ENCODE results near the gene VAMP7.
"Not testable (repeated sequence)": the region's sequence is repeated elsewhere in the genome, so short reads cannot be mapped to it uniquely, and the experiment has no call there.

The VAMP7 gene

GRCh38 chrX:155923200-155923599 lies 42.1 kb downstream of the VAMP7 start:
- no peak for DNase-seq

- not testable (repeated sequence) for DNase-seq
Observed at GRCh38 chrX:155930852-155931618, 49.9 kb downstream of the VAMP7 start.

GRCh38 chrX:155938132-155938531 lies 57.0 kb downstream of the VAMP7 start:
- DNase-seq, result no peak

GRCh38 chrX:155949098-155949497 lies 68.0 kb downstream of the VAMP7 start:
- no peak for DNase-seq

- DNase-seq, result no peak
Observed at GRCh38 chrX:155951237-155951789, 70.2 kb downstream of the VAMP7 start.

GRCh38 chrX:155953055-155953454 lies 71.9 kb downstream of the VAMP7 start:
- DNase-seq, result no peak

- DNase-seq, result no peak
Observed at GRCh38 chrX:155954793-155955192, 73.6 kb downstream of the VAMP7 start.

- no peak for DNase-seq
Observed at GRCh38 chrX:155956099-155956498, 75.0 kb downstream of the VAMP7 start.

- DNase-seq, result no peak
Observed at GRCh38 chrX:155956649-155957048, 75.5 kb downstream of the VAMP7 start.

GRCh38 chrX:155957843-155958242 lies 76.7 kb downstream of the VAMP7 start:
- DNase-seq, result no peak

- no peak for DNase-seq
Observed at GRCh38 chrX:155959018-155959587, 78.0 kb downstream of the VAMP7 start.

GRCh38 chrX:155962906-155963305 lies 81.8 kb downstream of the VAMP7 start:
- no peak for DNase-seq

- DNase-seq, result no peak
Observed at GRCh38 chrX:155966876-155967275, 85.7 kb downstream of the VAMP7 start.

GRCh38 chrX:155967653-155968325 lies 86.6 kb downstream of the VAMP7 start:
- no peak for DNase-seq

GRCh38 chrX:155968326-155968661 lies 87.1 kb downstream of the VAMP7 start:
- DNase-seq, result no peak

GRCh38 chrX:155968791-155969190 lies 87.6 kb downstream of the VAMP7 start:
- DNase-seq, result no peak

- DNase-seq, result not testable (repeated sequence)
Observed at GRCh38 chrX:155971658-155972057, 90.5 kb downstream of the VAMP7 start.

- DNase-seq, result not testable (repeated sequence)
Observed at GRCh38 chrX:155972241-155972640, 91.1 kb downstream of the VAMP7 start.

GRCh38 chrX:155983326-155983725 lies 102.2 kb downstream of the VAMP7 start:
- DNase-seq, result no peak

GRCh38 chrX:155985208-155985607 lies 104.1 kb downstream of the VAMP7 start:
- DNase-seq, result no peak

- not testable (repeated sequence) for DNase-seq
Observed at GRCh38 chrX:155986995-155987394, 105.8 kb downstream of the VAMP7 start.

GRCh38 chrX:155988859-155989258 lies 107.7 kb downstream of the VAMP7 start:
- no peak for DNase-seq
